Measurements from ENCODE around the gene OSBPL8.

The OSBPL8 gene

GRCh38 chr12:76316468-76316867 lies 243.1 kb downstream of the OSBPL8 start:
- no peaks in the 10 kb centered on the region for H3K9me3 ChIP-seq (ENCODE audit: control insufficient read depth in 1 of 2, low read length in 2 of 2)
- H3K36me3 ChIP-seq (ENCODE audit: control insufficient read depth in 1 of 2, insufficient read depth in 2 of 2, low read length in 2 of 2), result no peaks in the 10 kb centered on the region
- no peak overlapping the region for H3K4me3 ChIP-seq (ENCODE audit: low read depth in 1 of 2, low read length in 2 of 2)
- H3K4me1 ChIP-seq (ENCODE audit: control insufficient read depth in 1 of 2, insufficient read depth in 2 of 2, low read length in 2 of 2), result no peaks in the 10 kb centered on the region
- H3K27me3 ChIP-seq (ENCODE audit: low read depth, low read length), result no peaks in the 10 kb centered on the region
- H3K27ac ChIP-seq (ENCODE audit: low read length), result no peak overlapping the region

GRCh38 chr12:76313299-76313698 lies 246.3 kb downstream of the OSBPL8 start:
- Histone ChIP-seq H3K9me3 (ENCODE audit: control insufficient read depth in 1 of 2, low read length in 2 of 2) (no peaks in the 10 kb centered on the region), H3K27ac (ENCODE audit: low read length) (no peak overlapping the region), H3K4me1 (ENCODE audit: control insufficient read depth in 1 of 2, insufficient read depth in 2 of 2, low read length in 2 of 2) (no peaks in the 10 kb centered on the region), H3K36me3 (ENCODE audit: control insufficient read depth in 1 of 2, insufficient read depth in 2 of 2, low read length in 2 of 2) (no peaks in the 10 kb centered on the region), H3K4me3 (ENCODE audit: low read depth in 1 of 2, low read length in 2 of 2) (no peak overlapping the region), H3K27me3 (ENCODE audit: low read depth, low read length) (no peaks in the 10 kb centered on the region)

GRCh38 chr12:76312315-76312714 lies 247.3 kb downstream of the OSBPL8 start:
- H3K4me1 ChIP-seq (ENCODE audit: control insufficient read depth in 1 of 2, insufficient read depth in 2 of 2, low read length in 2 of 2), result no peaks in the 10 kb centered on the region
- H3K36me3 ChIP-seq (ENCODE audit: control insufficient read depth in 1 of 2, insufficient read depth in 2 of 2, low read length in 2 of 2), result no peaks in the 10 kb centered on the region

GRCh38 chr12:76311796-76312195 lies 247.8 kb downstream of the OSBPL8 start:
- Histone ChIP-seq H3K4me1 (ENCODE audit: control insufficient read depth in 1 of 2, insufficient read depth in 2 of 2, low read length in 2 of 2) (no peaks in the 10 kb centered on the region), H3K36me3 (ENCODE audit: control insufficient read depth in 1 of 2, insufficient read depth in 2 of 2, low read length in 2 of 2) (no peaks in the 10 kb centered on the region), H3K27ac (ENCODE audit: low read length) (no peak overlapping the region), H3K4me3 (ENCODE audit: low read depth in 1 of 2, low read length in 2 of 2) (no peak overlapping the region), H3K9me3 (ENCODE audit: control insufficient read depth in 1 of 2, low read length in 2 of 2) (no peaks in the 10 kb centered on the region), H3K27me3 (ENCODE audit: low read depth, low read length) (no peaks in the 10 kb centered on the region)

More at GRCh38 chr12:76312315-76312714, 247.3 kb downstream of the OSBPL8 start:
- H3K4me3 ChIP-seq (ENCODE audit: low read depth in 1 of 2, low read length in 2 of 2), result no peak overlapping the region
- no peaks in the 10 kb centered on the region for H3K27me3 ChIP-seq (ENCODE audit: low read depth, low read length)
- H3K27ac ChIP-seq (ENCODE audit: low read length), result no peak overlapping the region
- no peaks in the 10 kb centered on the region for H3K9me3 ChIP-seq (ENCODE audit: control insufficient read depth in 1 of 2, low read length in 2 of 2)

- Histone ChIP-seq H3K4me1 (ENCODE audit: control insufficient read depth in 1 of 2, insufficient read depth in 2 of 2, low read length in 2 of 2) (no peaks in the 10 kb centered on the region), H3K27ac (ENCODE audit: low read length) (no peak overlapping the region), H3K4me3 (ENCODE audit: low read depth in 1 of 2, low read length in 2 of 2) (no peak overlapping the region), H3K9me3 (ENCODE audit: control insufficient read depth in 1 of 2, low read length in 2 of 2) (no peaks in the 10 kb centered on the region), H3K27me3 (ENCODE audit: low read depth, low read length) (no peaks in the 10 kb centered on the region), H3K36me3 (ENCODE audit: control insufficient read depth in 1 of 2, insufficient read depth in 2 of 2, low read length in 2 of 2) (no peaks in the 10 kb centered on the region)
Measured at GRCh38 chr12:76310110-76310509, 249.5 kb downstream of the OSBPL8 start.

- H3K36me3 ChIP-seq (ENCODE audit: control insufficient read depth in 1 of 2, insufficient read depth in 2 of 2, low read length in 2 of 2), result no peaks in the 10 kb centered on the region
- H3K27me3 ChIP-seq (ENCODE audit: low read depth, low read length), result no peaks in the 10 kb centered on the region
- no peak overlapping the region for H3K4me3 ChIP-seq (ENCODE audit: low read depth in 1 of 2, low read length in 2 of 2)
- H3K4me1 ChIP-seq (ENCODE audit: control insufficient read depth in 1 of 2, insufficient read depth in 2 of 2, low read length in 2 of 2), result no peaks in the 10 kb centered on the region
- H3K9me3 ChIP-seq (ENCODE audit: control insufficient read depth in 1 of 2, low read length in 2 of 2), result no peaks in the 10 kb centered on the region
- H3K27ac ChIP-seq (ENCODE audit: low read length), result no peak overlapping the region
Measured at GRCh38 chr12:76308866-76309265, 250.7 kb downstream of the OSBPL8 start.

- H3K4me3 ChIP-seq (ENCODE audit: low read depth in 1 of 2, low read length in 2 of 2), result no peak overlapping the region
- no peaks in the 10 kb centered on the region for H3K4me1 ChIP-seq (ENCODE audit: control insufficient read depth in 1 of 2, insufficient read depth in 2 of 2, low read length in 2 of 2)
- no peaks in the 10 kb centered on the region for H3K9me3 ChIP-seq (ENCODE audit: control insufficient read depth in 1 of 2, low read length in 2 of 2)
- H3K27me3 ChIP-seq (ENCODE audit: low read depth, low read length), result no peaks in the 10 kb centered on the region
- no peak overlapping the region for H3K27ac ChIP-seq (ENCODE audit: low read length)
- H3K36me3 ChIP-seq (ENCODE audit: control insufficient read depth in 1 of 2, insufficient read depth in 2 of 2, low read length in 2 of 2), result no peaks in the 10 kb centered on the region
Measured at GRCh38 chr12:76307083-76307482, 252.5 kb downstream of the OSBPL8 start.

GRCh38 chr12:76303989-76304460 lies 255.5 kb downstream of the OSBPL8 start:
- no peaks in the 10 kb centered on the region for H3K9me3 ChIP-seq (ENCODE audit: control insufficient read depth in 1 of 2, low read length in 2 of 2)
- H3K27me3 ChIP-seq (ENCODE audit: low read depth, low read length), result no peaks in the 10 kb centered on the region
- no peaks in the 10 kb centered on the region for H3K4me1 ChIP-seq (ENCODE audit: control insufficient read depth in 1 of 2, insufficient read depth in 2 of 2, low read length in 2 of 2)

GRCh38 chr12:76303365-76303764 lies 256.2 kb downstream of the OSBPL8 start:
- H3K9me3 ChIP-seq (ENCODE audit: control insufficient read depth in 1 of 2, low read length in 2 of 2), result no peaks in the 10 kb centered on the region
- no peaks in the 10 kb centered on the region for H3K4me1 ChIP-seq (ENCODE audit: control insufficient read depth in 1 of 2, insufficient read depth in 2 of 2, low read length in 2 of 2)
- H3K4me3 ChIP-seq (ENCODE audit: low read depth in 1 of 2, low read length in 2 of 2), result no peak overlapping the region
- H3K27ac ChIP-seq (ENCODE audit: low read length), result no peak overlapping the region
- no peaks in the 10 kb centered on the region for H3K36me3 ChIP-seq (ENCODE audit: control insufficient read depth in 1 of 2, insufficient read depth in 2 of 2, low read length in 2 of 2)
- H3K27me3 ChIP-seq (ENCODE audit: low read depth, low read length), result no peaks in the 10 kb centered on the region

More at GRCh38 chr12:76303989-76304460, 255.5 kb downstream of the OSBPL8 start:
- no peak overlapping the region for H3K4me3 ChIP-seq (ENCODE audit: low read depth in 1 of 2, low read length in 2 of 2)
- no peak overlapping the region for H3K27ac ChIP-seq (ENCODE audit: low read length)
- H3K36me3 ChIP-seq (ENCODE audit: control insufficient read depth in 1 of 2, insufficient read depth in 2 of 2, low read length in 2 of 2), result no peaks in the 10 kb centered on the region
